ENCODE results near the gene ATP5PD. TPM values are rescaled to one million over a fixed set of nuclear protein-coding genes. Genes with fewer than 3 reads are reported as not detected.
A peak's percentile ranks its signal among the peaks of the same experiment; 100 is the strongest.

The ATP5PD gene
- total and polyA plus RNA-seq, 2 of the 13 experiments (the other 11 are each of a cell fraction or from before 2014, with no cell fraction given) = 158 to 428 TPM

GRCh38 chr17:75078284-75079022 is 31.7 kb upstream of the ATP5PD start (continued):
- TF ChIP-seq SAFB2 (CRISPR knock-in tag; IDR thresholded peaks at IDR 0.05; ENCODE audit: borderline replicate concordance, low read depth) (no peak), ZBTB8A (CRISPR knock-in tag; IDR thresholded peaks at IDR 0.05; ENCODE audit: borderline replicate concordance, low read depth) (no peak), ZSCAN21 (CRISPR knock-in tag; IDR thresholded peaks at IDR 0.05; ENCODE audit: borderline replicate concordance) (peak; percentile 72; the same call in 1 of the 2 replicates), KDM6A (CRISPR knock-in tag; IDR thresholded peaks at IDR 0.05; ENCODE audit: low read depth) (no peak), ZC3H4 (CRISPR knock-in tag; IDR thresholded peaks at IDR 0.05; ENCODE audit: borderline replicate concordance) (no peak), MYNN (CRISPR knock-in tag; IDR thresholded peaks at IDR 0.05; ENCODE audit: low read depth) (no peak), DPF2 (CRISPR knock-in tag; IDR thresholded peaks at IDR 0.05; ENCODE audit: borderline replicate concordance, low read depth) (no peak), ELK4 (CRISPR knock-in tag; IDR thresholded peaks at IDR 0.05; ENCODE audit: borderline replicate concordance) (no peak), ZNF577 (CRISPR knock-in tag; IDR thresholded peaks at IDR 0.05; ENCODE audit: borderline replicate concordance, low read depth) (no peak), ZNF362 (CRISPR knock-in tag; IDR thresholded peaks at IDR 0.05; ENCODE audit: borderline replicate concordance) (peak; percentile 48; the same call in 1 of the 2 replicates), AFF4 (CRISPR knock-in tag; IDR thresholded peaks at IDR 0.05) (no peak), ELF3 (CRISPR knock-in tag; IDR thresholded peaks at IDR 0.05) (no peak), ATF5 (CRISPR knock-in tag; IDR thresholded peaks at IDR 0.05; ENCODE audit: low read depth) (no peak), KDM5B (CRISPR knock-in tag; IDR thresholded peaks at IDR 0.05; ENCODE audit: borderline replicate concordance) (peak; percentile 46; the same call in 1 of the 2 replicates), PCBP2 (optimal IDR thresholded peaks at IDR 0.05; ENCODE audit: low read depth, low read length, poor library complexity, severe bottlenecking) (no peak), GPBP1L1 (CRISPR knock-in tag; IDR thresholded peaks at IDR 0.05) (no peak), PAF1 (CRISPR knock-in tag; IDR thresholded peaks at IDR 0.05) (no peak), CAMTA2 (CRISPR knock-in tag; IDR thresholded peaks at IDR 0.05; ENCODE audit: borderline replicate concordance) (no peak), IKZF4 (CRISPR knock-in tag; IDR thresholded peaks at IDR 0.05; ENCODE audit: borderline replicate concordance, low read depth, not compliant biosample characterization) (no peak), ZNF230 (CRISPR knock-in tag; IDR thresholded peaks at IDR 0.05) (no peak)
